ENCODE data around the gene TPPP2.

DNA sequence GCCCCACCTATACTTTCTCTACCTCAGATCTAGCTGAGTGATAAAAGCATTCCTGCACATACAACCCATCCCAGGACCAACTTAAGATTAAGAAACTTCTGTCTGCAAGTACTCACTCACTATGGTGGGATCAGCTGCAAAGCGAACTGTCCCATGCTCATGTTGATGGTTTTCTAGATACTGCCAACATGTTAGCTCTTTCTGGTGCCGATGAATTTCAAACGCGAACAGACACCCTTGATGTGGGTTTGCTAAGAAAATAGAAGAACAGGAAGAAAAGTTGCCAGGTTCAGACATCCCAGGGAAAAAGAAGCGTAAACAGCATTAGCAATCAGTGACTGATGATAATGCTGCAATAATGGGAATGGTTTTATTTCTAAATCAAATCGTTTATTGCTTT, 32.5 kb upstream of the TPPP2 start:
- TF ChIP-seq, protein P1, sequence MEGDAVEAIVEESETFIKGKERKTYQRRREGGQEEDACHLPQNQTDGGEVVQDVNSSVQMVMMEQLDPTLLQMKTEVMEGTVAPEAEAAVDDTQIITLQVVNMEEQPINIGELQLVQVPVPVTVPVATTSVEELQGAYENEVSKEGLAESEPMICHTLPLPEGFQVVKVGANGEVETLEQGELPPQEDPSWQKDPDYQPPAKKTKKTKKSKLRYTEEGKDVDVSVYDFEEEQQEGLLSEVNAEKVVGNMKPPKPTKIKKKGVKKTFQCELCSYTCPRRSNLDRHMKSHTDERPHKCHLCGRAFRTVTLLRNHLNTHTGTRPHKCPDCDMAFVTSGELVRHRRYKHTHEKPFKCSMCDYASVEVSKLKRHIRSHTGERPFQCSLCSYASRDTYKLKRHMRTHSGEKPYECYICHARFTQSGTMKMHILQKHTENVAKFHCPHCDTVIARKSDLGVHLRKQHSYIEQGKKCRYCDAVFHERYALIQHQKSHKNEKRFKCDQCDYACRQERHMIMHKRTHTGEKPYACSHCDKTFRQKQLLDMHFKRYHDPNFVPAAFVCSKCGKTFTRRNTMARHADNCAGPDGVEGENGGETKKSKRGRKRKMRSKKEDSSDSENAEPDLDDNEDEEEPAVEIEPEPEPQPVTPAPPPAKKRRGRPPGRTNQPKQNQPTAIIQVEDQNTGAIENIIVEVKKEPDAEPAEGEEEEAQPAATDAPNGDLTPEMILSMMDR (conservative IDR thresholded peaks at IDR 0.05; ENCODE audit: low read depth, low read length), result no peak
- TF ChIP-seq EZH2 (IDR thresholded peaks at IDR 0.05; ENCODE audit: borderline replicate concordance, low read depth, low read length, poor library complexity, severe bottlenecking), result no peak
